Stimulated activated CD8-positive, alpha-beta memory T cell treated with anti-CD3 and anti-CD28 coated beads, Interleukin-15, amount 100 ng/mL, for 48 hours (primary cell): Measurements from ENCODE around the gene ZSCAN31.
"Not testable (repeated sequence)": the region's sequence is repeated elsewhere in the genome, so short reads cannot be mapped to it uniquely, and the experiment has no call there.

Experiments used
- DNase-seq, 2 donors: peaks; one replicate each; pipeline ENCODE4 v3.0.0-alpha.2; 2020; ENCODE audit warnings: low read depth in 2 of 2

ZSCAN31 gene

DNA sequence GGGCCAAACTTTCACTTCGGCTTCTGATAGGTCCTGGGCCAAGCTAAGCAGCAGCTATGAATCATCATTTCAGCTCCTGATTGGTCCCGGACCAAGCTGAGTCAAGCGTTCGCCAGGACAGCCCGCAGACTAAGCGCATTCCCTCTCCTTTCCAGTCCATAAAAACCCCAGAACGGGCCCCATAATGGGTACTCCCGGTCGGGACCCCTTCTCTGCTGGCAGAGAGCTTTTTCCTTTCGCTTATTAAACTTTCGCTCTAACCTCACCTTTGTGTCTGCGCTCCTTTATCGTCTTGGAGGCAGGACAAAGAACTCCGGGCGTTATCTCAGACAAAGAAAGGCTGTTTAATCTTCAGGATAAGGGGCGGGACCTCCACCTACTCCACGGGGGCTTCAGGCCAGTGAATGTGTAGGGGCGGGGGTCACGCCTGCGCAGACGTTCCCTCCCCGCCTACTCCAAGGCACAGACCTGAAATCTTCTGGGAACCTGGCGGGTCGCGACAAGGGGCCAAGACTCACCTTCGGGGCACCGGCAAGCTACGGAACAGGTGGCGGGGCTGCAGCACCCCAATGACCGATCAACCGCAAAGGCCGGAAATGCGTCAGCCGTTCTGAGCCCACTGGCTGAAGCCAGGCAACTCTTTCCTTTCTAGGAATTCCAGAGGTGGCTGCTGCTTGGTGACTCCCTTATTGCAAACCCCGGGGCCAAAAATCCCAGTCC, at the start of gene ZSCAN31:
ZSCAN31 (minus strand) TSS at position 585 of the 720 bp plus-strand sequence. CDS start 6,465 bp downstream, outside the sequence.
- DNase-seq: peak; percentile 64 to 66

DNA sequence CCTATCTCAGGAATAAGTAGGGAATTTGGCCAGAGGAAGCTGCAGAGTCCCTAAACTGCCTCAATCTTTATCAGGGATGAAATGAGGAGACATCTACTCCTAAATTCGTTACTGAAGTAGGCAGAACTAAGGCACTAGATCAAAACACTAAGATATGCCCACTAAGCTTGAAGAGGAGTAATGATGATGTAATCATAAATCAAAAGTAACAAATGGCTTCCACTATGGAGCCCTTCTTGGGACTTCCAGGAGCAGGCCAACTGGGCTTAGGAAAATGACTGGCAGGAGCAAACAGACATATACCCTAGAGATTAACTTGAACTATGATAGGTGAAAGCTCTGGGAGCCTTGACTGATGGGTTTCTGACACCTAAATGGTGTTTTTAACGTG, 48.2 kb upstream of the ZSCAN31 start:
- DNase-seq: no peak

DNA sequence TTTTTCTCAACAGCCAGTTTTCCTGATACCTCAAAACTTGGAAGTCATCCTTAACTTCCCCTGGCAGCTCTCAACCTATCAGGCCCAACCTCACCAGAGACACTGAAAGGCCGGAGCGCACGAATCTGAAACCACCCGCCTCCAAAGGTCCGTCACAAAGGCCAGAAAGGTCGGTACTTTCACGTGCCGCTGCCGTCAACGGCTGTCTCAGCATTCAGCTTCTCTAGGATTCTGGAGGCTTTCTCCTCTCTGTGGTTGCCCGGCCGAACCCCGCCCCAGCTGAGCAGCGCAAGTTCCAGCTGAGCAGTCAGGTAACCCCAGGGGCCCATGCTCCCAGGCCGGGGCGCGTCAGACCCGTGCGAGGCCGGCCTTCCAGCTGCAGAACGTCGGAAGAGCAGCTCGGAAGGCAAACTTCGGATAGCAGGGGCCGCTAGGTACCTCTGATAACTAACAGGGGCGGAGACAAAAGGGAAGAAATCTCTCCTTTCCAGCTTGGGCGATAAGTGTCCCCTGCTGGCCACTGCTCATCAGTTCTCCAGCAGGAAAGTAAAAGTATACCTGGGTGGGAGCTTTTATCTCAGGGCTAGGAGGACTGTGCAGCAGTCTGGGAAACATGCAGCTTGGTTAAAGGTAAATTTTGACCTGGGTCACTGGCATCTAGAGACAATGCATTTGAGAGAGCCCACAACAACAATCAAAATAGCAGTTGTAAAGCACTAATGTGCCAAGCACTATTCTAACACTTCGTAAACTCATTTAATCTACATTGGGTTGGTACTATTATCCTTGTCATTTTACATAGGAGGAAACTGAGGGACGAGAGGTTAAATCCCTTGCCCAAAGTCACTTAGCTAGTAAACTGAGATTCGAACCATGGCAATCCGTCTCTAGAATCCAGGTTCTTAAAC, 47.5 kb upstream of the ZSCAN31 start:
- peak in 1 of 2 donors; percentile 17 for DNase-seq

- no peak for DNase-seq
Measured at GRCh38 chr6:28380381-28380780, 44.4 kb upstream of the ZSCAN31 start.

DNA sequence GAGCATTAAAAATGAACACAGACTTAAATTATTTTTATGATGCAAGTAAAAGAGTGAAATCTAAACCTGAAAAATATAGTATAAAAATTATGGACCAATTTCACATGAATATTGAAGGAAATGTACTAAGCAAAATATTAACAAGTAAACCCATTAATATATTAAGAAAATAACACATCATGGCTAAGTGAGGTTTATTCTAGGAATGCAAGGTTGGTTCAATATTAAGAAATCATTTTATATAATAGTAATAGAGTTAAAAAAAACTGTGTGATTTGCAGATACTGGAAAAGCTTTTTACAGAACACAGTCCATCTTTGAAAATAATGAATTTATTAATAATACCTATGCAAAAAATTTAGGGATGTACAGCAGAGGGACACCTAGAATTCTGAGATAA, 42.7 kb upstream of the ZSCAN31 start:
- no peak for DNase-seq

- no peak for DNase-seq
Measured at GRCh38 chr6:28377879-28378278, 41.9 kb upstream of the ZSCAN31 start.

- no peak for DNase-seq
Measured at GRCh38 chr6:28373925-28374324, 38.0 kb upstream of the ZSCAN31 start.

DNA sequence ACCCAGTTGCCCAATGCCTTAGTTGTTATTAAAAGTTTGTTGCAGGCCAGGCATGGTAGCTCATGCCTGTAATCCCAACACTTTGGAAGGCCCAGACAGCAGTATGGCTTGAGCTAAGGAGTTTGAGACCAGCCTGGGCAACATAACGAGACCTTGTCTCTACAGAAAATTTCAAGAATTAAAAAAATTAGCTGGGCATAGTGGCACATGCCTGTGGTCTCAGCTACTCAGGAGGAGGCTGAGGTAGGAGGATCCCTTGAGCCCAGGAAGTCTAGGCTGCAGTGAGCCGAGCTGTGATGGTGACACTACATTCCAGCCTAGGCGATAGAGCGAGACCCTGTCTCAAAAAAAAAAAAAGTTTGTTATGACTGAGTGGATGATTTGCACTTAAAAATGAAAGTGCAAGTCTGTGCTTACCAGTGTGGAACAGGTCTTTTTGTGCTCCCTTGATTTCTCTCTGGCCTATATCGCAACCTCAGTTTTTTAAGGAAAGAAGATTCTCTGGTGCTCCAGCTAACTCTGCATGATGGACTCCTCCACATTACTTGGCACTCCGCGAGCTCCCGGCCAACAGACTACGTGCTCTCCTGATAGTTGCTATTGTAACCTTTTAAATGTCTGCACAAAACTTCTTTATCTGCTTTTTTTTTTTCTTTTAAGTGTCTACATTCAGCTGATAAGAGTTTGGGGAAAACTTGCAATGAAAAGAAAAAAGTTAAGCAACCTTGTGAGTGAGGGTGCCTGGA, 35.9 kb upstream of the ZSCAN31 start:
- DNase-seq: no peak

DNA sequence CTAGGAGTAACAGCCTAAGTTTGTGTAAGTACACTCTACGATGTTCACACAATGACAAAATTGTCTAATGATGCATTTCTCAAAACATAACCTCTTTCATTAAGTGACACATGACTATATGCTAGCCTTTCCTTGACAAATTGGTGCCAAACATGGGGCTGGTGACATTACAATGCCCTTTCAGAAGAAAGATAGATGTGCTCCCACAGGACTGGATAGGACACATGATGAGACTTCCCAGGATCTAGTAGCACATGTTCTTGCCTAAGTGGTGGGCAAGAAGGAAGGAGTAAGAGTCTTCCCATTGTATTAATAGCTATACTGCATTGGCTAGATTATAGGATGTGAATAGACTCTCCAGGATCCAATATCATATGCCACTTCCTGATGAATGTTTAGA, 35.3 kb upstream of the ZSCAN31 start:
- DNase-seq: no peak

DNA sequence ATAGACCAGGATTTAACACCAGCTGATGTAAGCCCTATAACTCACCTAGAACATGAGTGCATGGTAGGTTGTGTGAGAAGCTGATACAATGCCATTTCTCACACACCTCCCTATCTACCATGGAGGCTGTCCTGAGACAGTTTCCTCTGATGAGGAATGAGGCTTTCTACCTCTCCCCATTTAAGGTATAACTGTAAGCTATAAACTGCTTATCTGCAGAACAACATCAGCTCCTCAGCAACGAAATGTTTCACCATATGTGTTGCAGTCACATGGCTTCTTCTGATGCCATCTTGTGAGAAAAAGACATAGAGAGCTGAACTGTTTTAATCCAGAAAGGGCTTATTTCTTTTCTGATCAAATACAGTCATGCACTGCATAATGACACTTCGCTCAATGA, 34.5 kb upstream of the ZSCAN31 start:
- DNase-seq: no peak

DNA sequence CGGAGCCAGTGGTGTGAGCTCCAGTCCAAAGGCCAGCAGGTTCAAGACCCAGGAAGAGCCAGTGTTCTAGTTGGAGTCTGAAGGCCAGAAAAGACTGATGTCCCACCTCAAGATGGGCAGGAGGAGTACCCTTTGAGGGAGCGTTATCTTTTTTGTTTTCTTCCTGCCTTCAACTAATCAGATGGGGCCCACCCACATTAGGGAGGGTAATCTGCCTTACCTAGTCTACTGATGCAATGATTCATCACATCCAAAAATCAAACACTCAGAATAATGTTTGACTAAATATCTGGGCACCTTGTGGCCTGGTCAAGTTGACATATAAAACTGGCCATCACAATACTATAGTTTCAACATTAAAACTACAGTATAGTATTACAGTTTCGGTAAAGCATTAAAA, 33.5 kb upstream of the ZSCAN31 start:
- no peak for DNase-seq

- DNase-seq: no peak
Measured at GRCh38 chr6:28368522-28368921, 32.6 kb upstream of the ZSCAN31 start.

GRCh38 chr6:28365590-28365989, 29.6 kb upstream of the ZSCAN31 start:
- not testable (repeated sequence) for DNase-seq

DNA sequence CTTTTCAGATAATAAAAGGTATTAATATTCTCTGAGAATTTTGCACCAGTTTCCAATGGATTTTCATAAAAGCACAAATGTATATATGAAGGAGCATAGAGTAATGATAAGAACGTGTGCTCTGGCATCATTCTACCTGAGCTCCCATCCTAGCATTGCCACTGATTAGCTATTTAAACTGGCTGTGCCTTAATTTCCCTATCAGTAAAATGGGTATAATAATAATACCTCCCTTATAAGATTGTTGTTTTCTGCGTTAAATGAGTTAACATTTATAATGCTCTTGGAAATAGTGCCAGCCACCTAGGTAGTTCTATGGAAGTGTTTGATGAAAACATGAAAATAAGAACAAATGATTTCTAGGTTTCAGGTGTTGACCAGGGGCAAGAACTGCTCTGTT, 25.0 kb upstream of the ZSCAN31 start:
- no peak for DNase-seq

- DNase-seq: not testable (repeated sequence)
Measured at GRCh38 chr6:28359562-28359961, 23.6 kb upstream of the ZSCAN31 start.

- no peak for DNase-seq
Measured at GRCh38 chr6:28357036-28357435, 21.1 kb upstream of the ZSCAN31 start.

DNA sequence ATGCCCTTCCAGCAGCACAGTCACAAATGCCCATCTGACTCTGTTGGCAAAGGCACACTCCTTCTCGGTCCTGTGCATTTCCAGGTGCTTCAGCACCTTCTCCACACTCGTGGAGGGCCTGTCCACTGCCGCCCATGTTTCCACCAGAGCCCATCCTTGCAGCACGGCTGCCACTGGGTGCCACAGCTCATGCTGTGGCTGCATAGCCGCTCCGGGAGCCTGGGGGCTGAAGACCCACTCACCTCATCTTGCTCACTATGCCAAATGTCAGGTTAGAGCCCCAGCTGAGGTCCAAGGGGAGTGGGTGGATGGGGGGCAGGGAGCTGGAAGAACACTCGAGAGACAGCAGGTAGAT, 20.7 kb upstream of the ZSCAN31 start:
- no peak for DNase-seq

DNA sequence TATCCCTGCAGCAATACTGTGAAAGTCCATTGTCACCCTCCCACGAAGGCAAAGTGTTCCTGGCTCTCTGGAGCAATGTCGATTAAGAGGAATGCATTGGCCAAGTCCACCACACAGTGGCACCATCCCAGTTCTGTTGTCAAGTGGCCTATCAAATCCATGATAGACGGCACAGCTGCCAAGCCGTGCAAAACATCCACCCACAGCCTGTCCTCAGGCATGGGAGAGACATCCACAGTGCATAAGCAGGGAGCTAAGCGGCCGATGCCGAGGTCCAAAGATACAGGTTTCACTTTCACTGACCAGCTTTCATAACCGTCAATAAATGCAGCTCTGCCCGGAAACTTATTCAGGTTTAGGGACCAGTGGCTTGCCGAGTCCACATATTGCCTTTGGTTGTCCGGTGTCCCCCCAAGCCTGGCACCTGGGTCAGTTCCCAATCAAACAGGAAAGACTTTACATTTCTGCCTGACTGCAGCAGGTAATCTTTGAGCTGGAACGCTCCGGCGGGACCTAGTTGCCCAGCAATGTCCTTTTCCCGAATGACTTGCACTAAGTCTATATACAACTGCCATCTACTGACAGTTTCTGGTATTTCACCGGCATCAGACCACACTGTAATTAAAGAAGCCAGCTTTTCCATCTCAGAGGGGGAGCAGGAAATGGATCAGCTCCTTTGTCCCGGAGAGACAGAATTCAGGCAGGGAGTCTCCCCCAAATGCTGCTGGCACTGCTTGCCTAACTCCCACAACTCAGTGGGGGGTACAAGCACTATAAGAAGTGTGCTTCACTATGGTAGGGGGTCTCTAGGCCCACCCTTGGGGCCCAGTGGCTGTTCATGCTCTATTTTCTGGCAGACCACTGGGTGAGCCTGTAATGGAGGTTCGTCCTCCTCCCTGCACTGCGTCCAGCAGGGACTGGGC, 20.1 kb upstream of the ZSCAN31 start:
- peak; percentile 16 to 19 for DNase-seq

GRCh38 chr6:28354688-28355554, 19.0 kb upstream of the ZSCAN31 start:
- DNase-seq: no peak

DNA sequence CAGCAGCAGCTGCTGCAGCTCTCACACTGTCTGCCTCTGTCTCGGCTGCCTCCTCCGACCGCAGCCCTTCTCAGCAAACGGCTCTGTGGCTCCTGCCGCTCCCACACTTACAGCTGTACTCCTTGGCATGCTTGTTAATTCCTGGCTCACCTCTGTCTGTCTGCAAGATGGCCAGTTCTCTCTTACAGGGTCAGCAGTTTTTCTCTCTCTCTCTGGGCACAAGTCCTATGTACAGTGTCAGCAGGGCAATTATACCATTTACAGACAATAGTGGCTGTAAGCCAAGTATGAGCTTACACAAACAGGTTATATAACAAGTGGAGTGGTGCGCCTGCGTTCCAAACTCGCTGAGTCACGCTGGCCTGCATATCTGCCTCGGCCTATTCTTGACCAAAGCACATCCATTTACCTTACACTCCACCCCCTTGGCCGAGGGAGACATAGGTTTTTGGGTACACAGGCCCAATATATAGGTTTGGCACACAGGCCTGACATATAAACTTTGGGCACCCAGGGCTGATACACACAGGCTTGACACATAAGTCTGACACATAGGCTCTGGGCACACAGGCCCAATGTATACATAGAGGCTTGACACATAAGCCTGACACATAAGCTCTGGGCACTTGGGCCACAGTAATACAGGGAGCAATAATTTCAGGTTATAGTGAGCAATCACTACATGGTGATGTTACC, 18.2 kb upstream of the ZSCAN31 start:
- no peak for DNase-seq
